Right kidney (tissue), 9 donors: ENCODE results near the gene PDGFC.

Source experiments
- DNase-seq: peaks from one replicate; pipeline ENCODE4 v3.0.0-alpha.2; 2016
- long read RNA-seq, 8 donors: transcript quantifications; one replicate each; lab custom pipeline, GENCODE V29; 2026

Gene PDGFC, protein sequence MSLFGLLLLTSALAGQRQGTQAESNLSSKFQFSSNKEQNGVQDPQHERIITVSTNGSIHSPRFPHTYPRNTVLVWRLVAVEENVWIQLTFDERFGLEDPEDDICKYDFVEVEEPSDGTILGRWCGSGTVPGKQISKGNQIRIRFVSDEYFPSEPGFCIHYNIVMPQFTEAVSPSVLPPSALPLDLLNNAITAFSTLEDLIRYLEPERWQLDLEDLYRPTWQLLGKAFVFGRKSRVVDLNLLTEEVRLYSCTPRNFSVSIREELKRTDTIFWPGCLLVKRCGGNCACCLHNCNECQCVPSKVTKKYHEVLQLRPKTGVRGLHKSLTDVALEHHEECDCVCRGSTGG
- long read RNA-seq, donor 1, full-length matches to known transcripts = 8 of 8 reads
- long read RNA-seq, donor 1, partial matches to known transcripts = 0 of 8 reads
- long read RNA-seq, donor 1, other reads (novel, unspliced or antisense) = 0 of 8 reads
- long read RNA-seq, donor 2, full-length matches to known transcripts = 5 of 5 reads
- long read RNA-seq, donor 2, partial matches to known transcripts = 0 of 5 reads
- long read RNA-seq, donor 2, other reads (novel, unspliced or antisense) = 0 of 5 reads
- long read RNA-seq, donor 3, full-length matches to known transcripts = 4 of 4 reads
- long read RNA-seq, donor 3, partial matches to known transcripts = 0 of 4 reads
- long read RNA-seq, donor 3, other reads (novel, unspliced or antisense) = 0 of 4 reads
- long read RNA-seq, donor 4, full-length matches to known transcripts = 11 of 11 reads
- long read RNA-seq, donor 4, partial matches to known transcripts = 0 of 11 reads
- long read RNA-seq, donor 4, other reads (novel, unspliced or antisense) = 0 of 11 reads
- long read RNA-seq, donor 5, full-length matches to known transcripts = 11 of 11 reads
- long read RNA-seq, donor 5, partial matches to known transcripts = 0 of 11 reads
- long read RNA-seq, donor 5, other reads (novel, unspliced or antisense) = 0 of 11 reads
- long read RNA-seq, donor 6, full-length matches to known transcripts = 6 of 18 reads
- long read RNA-seq, donor 6, partial matches to known transcripts = 12 of 18 reads
- long read RNA-seq, donor 6, other reads (novel, unspliced or antisense) = 0 of 18 reads
- long read RNA-seq, donor 7, full-length matches to known transcripts = 22 of 22 reads
- long read RNA-seq, donor 7, partial matches to known transcripts = 0 of 22 reads
- long read RNA-seq, donor 7, other reads (novel, unspliced or antisense) = 0 of 22 reads
- long read RNA-seq, donor 8, full-length matches to known transcripts = 18 of 18 reads
- long read RNA-seq, donor 8, partial matches to known transcripts = 0 of 18 reads
- long read RNA-seq, donor 8, other reads (novel, unspliced or antisense) = 0 of 18 reads

DNA sequence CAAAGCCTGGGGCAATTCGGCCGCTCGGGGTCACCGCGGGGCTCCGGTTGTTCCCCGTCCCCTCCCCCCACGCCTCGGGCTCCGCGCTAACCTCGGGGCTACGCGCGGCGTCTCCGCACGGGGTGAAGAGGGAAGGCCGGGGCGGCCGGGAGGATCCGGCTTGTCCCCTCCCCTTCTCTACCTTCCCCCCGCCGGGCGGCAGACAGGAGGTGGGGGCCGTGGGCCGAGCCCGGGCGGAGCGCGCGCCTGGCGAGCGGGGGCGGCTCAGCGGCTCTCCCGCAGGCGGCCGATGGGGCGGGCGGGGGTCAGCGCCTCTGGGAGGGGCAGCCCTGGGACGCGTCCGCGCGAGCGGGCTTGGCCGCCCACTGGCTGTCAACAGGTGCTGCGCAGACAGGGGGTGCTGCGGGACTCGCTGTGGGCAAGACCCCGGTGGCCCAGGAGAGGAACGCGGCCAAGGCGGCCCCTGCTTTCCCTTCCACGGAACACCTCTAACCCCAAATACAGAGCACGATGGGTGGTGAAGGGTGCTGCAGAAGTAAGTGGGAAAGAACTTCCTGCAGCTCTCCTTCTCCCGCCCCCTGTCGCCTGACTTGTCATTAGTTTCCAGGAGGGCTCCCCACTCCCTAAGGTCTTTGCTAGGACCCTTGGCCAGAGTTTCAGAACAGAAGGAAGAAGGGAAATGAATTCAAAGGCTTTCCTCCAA is at the start of gene PDGFC:
Gene PDGFC (minus strand): TSS at position 124 of the 703 bp plus-strand sequence. CDS start 896 bp downstream, outside the sequence.
- DNase-seq = peak; percentile 89

DNA sequence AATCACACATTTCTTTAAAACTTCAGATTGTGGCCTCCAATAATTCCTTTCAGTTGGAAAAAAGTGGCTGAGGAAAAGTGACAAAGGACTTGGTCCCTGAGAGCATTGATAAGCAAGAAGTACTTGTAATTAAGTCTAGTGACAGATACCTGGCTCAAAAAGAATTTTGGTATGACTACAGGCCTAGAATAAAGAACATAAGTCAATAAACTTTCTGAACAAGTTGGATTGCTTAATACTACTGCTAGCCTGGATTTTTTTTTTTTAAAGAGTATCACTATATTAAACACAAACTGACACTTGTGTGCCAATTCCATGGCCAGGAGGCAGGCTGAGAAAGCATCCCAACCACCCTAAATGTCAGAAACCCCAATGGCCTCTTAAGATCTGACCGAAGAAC is 49.3 kb upstream of the PDGFC start:
- DNase-seq = no peak

DNA sequence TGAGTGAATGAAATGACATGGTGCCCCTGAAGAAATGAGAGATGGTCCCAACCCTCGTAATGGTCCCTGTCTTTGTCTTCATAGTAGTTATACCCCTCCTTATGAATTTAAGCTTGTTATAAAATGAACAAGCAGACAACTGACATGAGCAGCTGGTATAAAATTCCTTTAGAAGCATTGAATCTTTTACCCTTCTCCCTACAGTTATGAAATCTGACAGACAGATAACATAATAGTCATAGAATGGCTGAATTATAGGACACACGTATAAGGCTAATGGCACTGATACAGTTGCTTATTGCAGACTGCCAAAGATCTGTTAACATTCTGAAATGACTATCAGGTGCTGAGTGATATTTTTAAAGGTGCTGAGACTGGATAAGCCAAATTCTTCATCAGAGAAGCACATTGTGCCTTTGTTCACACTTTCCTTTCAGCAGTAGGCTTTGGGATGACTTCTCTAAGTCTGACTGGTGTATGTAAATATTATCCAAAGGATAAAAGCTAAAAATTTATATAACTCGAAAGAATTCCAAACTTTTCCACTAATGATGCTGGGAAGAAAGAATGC is 47.4 kb upstream of the PDGFC start:
- DNase-seq = no peak

DNA sequence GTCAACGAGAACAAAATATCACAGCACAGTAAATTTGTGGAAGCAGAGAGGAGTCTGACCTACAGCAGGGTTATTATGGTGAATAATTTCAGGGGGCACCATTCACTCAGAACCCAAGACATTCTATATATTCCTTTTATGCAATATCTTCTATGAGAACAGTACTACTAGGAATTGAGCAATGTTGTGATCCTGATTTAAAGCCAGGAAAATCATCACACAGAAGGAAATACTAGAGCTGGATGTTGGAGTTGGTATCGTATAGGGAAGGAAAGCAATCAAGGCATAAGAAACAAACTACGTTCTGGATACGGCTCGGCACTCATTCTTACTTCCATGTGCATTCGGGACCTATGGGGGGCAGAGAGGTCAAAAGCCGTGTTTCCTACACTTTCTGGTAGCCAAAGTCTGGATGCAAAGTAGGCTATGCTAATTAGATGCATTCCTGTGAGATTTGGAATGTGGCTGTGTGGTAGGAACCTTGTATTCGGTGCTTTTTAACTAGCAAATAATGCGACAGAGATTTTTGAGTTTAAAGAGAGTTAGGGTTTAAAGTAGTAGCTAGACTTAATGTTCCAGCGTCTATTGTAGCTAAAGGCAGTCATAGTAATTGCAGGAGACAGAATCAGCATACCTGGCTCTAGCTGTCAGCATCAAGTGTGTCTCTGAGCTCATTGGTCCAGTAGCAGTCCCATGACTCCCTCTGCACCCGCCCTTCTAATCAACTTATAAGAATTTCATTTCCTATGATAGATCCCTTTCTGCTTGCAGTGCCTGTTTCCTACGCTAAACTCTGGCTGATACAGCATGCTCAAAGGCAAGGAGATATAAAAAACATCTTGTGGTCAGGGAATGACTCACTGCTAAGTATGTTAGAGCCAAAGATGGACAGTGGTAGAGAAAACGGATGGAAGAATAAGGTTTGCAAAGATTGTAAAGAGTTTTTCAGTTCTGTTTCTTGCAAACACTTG is 43.3 kb upstream of the PDGFC start:
- no peak for DNase-seq

DNA sequence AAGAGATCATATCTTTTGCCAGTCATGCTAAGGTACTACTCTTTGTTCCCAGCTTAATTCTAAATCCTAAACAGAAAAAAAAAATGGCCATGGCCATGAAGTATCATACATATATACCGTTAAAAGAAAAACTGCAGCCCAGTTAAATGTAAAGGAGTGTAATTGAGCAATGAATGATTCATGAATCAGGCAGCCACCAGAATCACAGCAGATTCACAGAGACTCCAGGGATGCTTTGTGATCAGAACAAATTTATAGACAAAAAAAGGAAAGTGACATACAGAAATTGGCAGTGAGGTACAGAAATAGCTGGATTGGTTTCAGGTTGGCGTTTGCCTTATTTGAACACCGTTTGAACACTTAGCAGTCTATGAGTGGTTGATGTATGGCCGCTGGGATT is 42.1 kb upstream of the PDGFC start:
- no peak for DNase-seq

DNA sequence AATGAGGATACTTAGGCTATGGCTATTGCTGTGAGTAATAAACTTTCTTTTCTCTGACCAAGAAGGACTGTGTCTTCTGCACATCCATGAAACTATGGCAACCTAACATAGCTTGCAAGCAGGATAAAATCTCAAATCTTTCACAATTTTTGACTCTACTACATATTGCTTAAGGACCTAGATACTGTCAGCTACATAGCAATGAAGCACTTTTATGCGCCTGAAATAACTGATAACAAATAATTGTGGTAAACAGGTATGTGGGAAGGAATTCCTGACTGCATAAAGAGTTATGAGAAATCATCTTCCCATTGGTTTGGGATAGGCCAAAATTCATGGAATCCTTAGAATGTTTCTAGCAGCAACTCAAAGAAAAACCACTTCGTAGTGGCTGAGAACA is 41.2 kb upstream of the PDGFC start:
- DNase-seq = no peak

DNA sequence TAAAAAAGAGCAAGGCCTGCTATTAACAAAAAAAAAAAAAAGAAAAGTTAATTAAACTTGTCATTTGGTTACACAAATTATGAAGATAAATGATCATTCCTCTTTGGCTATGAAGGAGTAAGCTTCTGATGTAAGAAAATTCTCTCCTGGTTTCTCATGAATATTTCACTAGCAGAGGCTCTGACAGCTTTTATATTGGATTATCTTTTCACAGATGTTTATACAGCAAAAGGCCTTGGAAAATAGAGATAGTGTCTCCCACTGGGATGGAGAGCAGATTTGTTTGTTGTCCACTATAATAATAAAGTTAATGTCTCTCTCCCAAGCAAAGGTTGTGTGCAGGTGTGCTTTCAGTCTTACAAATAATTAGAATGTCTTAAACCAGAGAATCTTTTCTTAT is 40.7 kb upstream of the PDGFC start:
- DNase-seq = no peak

DNA sequence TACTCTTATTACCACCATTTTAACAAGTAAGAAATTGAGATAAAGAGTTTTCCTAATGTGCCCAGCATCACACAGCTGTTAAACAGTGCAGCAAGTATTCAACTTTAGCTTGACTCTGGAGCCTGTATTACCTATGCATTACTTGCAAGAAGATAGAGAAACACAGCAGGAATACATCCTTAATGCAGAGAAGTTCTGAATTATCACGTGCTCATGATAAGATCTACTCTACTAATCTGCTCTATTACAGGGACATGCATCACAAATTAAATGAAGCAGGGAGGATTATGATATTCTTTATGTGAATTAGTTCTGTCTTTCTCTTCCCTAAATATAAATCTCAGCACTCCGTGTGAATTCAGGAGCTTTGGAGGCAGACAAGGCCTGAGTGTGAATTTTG is 39.0 kb upstream of the PDGFC start:
- DNase-seq = no peak

DNA sequence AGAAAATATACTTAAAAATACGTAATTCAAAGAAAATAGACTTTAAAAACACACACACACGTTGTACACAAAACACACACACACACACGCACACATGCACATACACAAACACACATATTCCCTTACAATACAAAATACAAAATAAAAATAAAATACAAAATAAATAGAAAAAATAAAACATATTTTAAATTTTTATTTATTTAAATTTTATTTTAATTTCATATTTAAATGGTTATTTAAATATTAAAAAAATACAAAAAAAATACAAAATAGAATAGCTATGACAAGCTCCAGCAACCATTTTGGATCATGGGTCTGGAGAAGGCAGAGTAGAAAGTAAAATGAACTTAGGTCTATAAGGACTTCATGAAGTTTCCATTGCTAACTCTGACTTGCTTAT is 34.2 kb upstream of the PDGFC start:
- no peak for DNase-seq

DNA sequence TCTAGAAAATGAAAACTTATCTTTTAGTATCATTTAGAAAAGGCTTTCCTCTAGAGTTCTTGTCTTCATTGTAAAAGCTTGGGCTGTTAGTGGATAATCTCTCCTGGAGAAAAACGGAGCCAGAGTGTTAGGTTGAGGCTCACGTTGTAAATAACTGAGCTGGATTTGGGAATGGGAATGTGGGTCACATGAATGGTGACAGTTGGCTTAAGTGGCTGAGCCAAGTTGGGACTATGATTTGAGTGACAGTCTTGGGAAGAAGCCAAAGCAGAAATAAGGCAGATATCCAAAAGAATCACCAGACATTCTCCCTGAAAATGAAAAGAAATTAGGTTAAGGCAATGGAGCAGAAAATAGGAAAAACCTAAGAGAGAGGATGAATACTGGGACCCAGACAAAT is 33.6 kb upstream of the PDGFC start:
- no peak for DNase-seq

DNA sequence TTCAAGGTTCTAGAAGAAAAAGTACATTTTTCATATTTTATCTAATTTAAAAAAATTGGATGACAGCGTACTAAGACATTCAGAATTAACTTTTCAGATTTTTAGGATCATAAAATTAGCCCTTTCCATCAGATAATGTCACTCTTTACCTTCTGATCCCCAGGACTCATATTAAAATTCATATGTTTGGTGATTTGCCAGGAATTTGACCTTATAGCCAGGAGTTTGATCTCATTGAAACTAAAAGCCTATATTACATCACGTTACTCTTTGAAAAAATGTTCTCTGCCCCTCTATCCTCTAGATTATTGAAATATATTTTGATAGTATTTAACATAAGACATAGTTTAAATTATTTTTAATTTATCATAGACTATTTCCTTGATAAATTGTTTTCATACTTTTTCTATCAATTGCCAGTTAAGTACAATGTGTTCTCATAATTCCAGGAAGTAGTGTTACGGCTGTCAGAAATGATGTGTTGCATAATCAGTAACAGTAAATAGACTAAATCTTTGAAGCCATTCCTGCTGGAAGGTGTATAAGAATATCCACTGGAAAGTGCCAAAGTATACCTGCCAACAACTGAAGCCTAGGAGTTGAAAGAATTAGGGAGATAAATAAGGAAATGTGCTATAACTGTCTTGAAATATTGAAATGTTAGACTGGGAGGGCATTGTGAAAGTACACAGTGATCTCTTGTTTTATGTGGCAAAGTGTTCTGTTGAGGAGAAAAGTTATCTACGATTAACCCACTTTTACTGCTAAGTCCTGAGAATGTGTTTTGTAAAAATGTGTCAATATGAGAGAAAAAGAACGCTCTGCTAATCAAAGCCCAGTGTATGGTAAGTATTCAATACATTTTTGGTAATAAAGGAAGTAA is 32.9 kb upstream of the PDGFC start:
- no peak for DNase-seq

DNA sequence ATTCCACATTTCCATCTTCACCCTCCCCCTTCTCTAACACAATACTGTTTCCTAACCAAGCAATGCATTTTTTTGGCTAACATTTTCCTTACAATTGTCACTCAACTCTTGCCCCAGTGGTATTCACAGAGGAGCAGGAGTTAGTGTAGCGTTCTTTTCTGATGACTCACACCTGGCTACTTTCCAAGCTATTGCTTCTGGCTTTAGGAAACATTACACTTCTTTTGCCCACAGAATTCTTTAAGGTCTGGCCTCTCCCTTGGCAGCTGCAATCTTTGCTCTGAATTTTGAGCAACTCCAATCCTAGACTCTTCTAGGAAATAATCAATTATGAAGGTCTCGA is 27.5 kb upstream of the PDGFC start:
- DNase-seq = peak; percentile 49

DNA sequence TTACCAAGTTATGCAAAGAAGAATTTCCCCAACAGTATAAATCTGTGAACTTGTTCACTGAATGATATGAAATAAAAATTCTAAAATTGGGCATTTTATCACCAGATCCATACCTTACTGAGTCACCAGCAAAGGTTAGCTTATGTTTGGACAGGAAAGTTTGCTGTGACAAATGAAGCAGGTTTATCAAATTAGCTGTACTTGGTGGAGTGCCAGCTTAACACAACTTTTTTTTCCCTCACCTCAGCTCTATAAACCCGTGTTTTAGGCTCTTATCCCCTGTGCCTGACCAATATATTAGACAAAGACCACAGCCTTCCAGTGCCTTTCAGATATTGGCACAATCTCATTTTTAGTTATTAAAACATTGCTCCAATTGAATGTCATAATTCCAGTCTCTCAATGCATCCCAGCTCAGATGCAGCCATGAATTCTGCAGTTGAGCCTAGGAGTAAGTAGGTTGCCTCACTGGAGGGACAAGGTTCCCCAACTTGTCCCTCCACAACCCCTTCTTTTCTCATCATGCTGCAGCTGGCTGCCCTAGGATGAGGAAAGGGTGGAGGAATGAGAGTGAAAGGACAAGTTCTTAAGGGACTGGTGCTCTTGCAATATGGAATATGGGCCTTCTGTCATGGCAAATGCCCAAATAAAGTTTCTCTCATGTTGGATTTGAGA is 27.0 kb upstream of the PDGFC start:
- DNase-seq = no peak

DNA sequence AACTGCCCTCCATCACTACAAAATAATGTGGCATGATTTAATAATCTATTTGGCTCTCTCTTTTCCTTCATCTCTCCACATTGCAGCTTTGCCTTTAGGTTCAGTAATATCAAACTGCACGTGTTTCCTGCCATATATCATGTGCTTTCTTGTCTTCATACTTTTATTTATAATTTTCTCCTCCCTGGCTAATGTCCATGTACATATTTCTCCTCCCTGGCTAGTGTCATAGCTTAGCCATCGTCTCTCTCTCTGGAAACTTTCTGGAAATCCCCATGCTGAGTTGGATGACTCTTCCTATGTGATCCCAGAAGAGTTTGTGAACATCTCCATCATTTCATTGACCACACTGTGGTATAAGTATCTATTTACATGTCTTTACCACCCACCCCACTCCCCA is 21.3 kb upstream of the PDGFC start:
- DNase-seq = no peak

DNA sequence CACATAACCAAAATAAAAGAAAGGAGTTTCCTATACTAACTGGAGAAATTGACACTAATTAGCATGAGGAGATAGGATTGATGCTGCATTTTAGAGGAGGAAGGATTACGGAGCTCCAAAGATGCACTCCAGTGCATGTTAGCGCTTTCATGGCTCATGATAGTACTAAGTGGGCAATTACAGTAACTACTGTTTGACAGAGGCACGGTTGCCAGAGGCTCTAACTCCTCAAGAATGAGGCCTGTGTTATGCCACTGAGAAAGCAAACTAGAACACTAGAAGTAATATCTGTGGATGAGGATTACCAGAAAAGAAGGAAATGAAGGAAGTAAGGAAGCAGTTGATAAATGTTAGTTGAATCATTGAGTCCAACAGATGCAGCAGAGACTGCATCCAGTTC is 19.6 kb upstream of the PDGFC start:
- no peak for DNase-seq

DNA sequence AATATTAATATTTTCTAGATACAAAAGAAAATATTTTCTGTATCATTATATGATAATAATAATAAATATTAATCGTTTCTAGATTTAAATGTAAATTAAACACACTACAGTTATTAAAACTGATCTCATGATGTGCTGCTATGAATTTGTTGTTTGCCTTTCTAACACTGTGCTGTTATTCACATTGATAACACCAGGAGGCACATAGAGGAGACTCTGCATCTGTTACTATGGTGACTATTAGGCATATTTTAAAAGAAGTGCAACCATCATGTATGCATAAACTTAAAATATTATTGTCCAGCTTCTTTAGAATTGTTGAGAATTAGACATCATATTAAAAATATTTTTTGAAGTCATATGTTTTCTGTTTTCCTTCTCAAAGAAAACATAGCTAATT is 11.8 kb upstream of the PDGFC start:
- DNase-seq = no peak

DNA sequence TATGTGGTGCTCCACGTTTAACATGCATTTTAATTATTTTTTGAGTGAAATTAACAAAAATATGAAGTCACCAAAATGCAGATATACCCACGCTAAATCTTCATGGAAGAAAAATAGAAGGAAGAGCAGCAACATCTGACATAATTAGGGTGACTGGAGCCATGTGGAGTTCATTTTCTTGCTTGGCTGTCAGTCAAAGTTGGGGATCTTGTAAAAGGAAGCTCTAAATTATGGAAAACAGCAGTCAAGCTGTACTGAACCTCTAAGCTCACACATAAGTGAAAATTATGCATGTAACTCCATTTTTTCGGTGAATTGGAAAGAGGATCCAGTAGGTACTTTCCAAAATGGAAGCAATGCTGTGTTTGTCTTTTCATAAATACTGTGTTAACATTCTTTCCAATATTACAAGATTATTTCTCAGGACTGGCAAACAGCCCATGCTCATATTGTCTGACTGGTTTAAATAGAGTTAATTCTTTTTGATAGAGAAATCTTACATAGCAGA is 9.7 kb upstream of the PDGFC start:
- no peak for DNase-seq

DNA sequence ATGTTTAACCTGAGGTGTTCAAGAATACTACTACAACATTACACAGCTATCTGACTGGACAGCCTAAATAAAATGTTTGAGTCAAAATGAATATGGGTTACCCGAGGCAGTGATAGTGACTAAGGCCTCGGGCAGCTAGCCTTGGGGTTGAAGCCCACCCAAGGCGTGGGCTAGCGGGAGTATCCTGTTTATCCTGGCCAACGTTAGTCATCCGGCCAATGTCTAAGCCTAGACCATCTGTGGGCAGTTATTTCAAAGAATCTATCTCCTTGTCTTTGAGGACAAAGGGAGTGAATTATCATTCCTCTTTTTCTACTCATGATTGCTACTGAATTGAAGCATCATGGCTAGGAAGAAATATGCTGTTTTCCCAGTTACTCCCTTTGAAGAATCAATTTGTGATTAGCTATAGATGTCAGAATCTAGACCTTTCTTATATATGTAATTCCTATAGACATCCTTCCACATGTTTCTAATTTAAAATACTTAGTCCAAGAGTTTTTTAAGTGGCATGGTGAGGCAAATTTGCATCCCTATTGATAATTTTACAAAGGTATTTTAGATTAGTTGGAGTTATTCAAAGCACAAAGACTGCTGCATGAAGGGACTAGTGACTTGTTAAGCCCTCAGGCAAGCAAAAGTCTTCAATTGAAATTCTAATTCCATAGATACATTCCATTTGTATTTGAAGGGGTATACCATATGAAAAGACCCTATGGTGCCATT is 6.0 kb upstream of the PDGFC start:
- no peak for DNase-seq
